ENCODE data around the gene STK11IP. TPM values are rescaled to one million over a fixed set of nuclear protein-coding genes. Genes with fewer than 3 reads are reported as not detected.

STK11IP gene, protein sequence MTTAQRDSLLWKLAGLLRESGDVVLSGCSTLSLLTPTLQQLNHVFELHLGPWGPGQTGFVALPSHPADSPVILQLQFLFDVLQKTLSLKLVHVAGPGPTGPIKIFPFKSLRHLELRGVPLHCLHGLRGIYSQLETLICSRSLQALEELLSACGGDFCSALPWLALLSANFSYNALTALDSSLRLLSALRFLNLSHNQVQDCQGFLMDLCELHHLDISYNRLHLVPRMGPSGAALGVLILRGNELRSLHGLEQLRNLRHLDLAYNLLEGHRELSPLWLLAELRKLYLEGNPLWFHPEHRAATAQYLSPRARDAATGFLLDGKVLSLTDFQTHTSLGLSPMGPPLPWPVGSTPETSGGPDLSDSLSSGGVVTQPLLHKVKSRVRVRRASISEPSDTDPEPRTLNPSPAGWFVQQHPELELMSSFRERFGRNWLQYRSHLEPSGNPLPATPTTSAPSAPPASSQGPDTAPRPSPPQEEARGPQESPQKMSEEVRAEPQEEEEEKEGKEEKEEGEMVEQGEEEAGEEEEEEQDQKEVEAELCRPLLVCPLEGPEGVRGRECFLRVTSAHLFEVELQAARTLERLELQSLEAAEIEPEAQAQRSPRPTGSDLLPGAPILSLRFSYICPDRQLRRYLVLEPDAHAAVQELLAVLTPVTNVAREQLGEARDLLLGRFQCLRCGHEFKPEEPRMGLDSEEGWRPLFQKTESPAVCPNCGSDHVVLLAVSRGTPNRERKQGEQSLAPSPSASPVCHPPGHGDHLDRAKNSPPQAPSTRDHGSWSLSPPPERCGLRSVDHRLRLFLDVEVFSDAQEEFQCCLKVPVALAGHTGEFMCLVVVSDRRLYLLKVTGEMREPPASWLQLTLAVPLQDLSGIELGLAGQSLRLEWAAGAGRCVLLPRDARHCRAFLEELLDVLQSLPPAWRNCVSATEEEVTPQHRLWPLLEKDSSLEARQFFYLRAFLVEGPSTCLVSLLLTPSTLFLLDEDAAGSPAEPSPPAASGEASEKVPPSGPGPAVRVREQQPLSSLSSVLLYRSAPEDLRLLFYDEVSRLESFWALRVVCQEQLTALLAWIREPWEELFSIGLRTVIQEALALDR
- 10.0 and 12.4 TPM in 2 replicates for total RNA-seq

DNA sequence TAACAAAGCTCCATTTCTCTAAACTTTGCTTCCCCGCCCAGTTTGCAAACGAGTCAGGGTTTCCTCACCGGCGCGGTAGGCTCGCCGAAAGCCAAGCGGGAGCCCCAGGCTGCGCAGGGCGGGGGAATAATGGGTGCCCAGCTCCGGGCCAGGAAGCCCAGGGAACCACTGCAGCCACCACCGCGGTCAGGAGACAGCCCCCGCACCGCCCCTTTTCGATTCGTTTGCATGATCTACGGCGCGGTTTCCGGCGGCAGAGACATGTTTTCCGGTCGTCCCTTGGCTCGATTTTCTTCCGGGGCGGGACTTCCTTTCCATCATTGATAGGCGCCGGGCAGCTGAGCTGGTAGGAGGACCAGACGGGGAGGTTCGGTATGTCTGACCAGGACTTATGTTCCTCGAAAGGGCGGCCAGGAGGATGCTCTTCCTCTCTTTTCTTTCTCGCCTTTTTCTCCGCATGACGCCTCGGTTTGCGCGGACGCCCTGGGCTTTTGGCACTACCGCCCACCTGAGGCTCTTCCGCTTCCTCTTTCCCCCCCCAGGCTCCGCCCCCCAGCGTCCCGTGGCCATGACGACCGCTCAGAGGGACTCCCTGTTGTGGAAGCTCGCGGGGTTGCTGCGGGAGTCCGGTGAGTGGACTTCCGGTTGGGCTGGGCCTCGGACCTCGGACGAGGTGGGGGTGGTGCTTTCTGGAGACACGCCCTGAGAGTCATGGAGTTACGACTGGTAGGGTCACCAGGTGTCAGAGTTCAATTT, at the start of gene STK11IP:
Gene STK11IP (plus strand): TSS at position 306 of the 756 bp plus-strand sequence. CDS start 263 bp downstream, at position 569.

GRCh38 chr2:219571311-219572236, 26.1 kb upstream of the STK11IP start, which contains the start of gene OBSL1:
Gene OBSL1, minus strand, starts transcription at chr2:219571539. Its CDS starts 307 bp downstream, at chr2:219571232.

DNA sequence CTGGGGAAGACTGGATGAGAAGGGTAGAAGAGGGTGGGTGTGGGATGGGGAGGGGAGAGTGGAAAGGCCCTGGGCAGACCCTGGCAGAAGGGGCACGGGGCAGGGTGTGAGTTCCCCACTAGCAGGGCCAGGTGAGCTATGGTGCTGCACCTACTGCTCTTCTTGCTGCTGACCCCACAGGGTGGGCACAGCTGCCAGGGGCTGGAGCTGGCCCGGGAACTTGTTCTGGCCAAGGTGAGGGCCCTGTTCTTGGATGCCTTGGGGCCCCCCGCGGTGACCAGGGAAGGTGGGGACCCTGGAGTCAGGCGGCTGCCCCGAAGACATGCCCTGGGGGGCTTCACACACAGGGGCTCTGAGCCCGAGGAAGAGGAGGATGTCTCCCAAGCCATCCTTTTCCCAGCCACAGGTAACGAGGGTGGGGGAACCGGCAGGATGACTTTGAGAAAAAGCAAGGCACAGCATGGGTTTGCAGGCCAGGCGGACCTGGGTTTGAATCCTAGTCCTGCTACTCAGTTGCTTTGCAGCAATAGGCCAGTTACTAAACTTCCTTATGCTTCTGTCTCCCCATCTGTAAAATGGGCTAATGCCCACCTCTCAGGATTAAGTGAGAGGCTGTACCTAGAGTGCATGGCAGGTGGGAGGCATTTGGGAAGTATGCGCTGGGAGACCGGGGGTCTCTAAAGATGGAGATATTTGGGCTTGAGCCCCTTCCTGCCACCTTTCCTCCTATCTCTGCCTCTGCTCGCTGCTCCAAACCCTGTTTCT, 25.2 kb upstream of the STK11IP start, which contains the start of gene INHA:
Gene INHA (plus strand): TSS at position 74 of the 765 bp plus-strand sequence. CDS start 65 bp downstream, at position 139.

GRCh38 chr2:219627103-219628100, 29.7 kb downstream of the STK11IP start, which contains the start of gene SLC4A3:
Gene SLC4A3, plus strand, starts transcription at chr2:219627630. Its CDS starts 363 bp downstream, at chr2:219627993.

Small RNA genes lying within 50 kb of the gene (small RNA-seq; reads per million reads assigned to genes)
- gene MIR3132 (not detected), gene RN7SKP213 (not detected)

Other genes with a start within 250 kb of the STK11IP start
- gene DNPEP, start 209.9 kb upstream of the STK11IP start, total RNA-seq = 57.2 and 60.8 TPM in 2 replicates
- under 0.01 TPM in 1 of 2 replicates, not detected in the other for gene DES, start 179.5 kb upstream of the STK11IP start, total RNA-seq
- under 0.01 and 1.4 TPM in 2 replicates for gene SPEG, start 163.0 kb upstream of the STK11IP start, total RNA-seq
- gene GMPPA, start 99.0 kb upstream of the STK11IP start, total RNA-seq = 33.9 and 40.2 TPM in 2 replicates
- not detected in 2 replicates for gene ASIC4, start 83.4 kb upstream of the STK11IP start, total RNA-seq
- 1.9 and 2.0 TPM in 2 replicates for gene CHPF, start 54.0 kb upstream of the STK11IP start, total RNA-seq
- gene TMEM198, start 53.8 kb upstream of the STK11IP start, total RNA-seq = not detected in 2 replicates
- 18.5 and 22.5 TPM in 2 replicates for gene OBSL1, start 26.3 kb upstream of the STK11IP start, total RNA-seq
- not detected in 2 replicates for gene INHA, start 25.5 kb upstream of the STK11IP start, total RNA-seq
- 0.10 and 0.33 TPM in 2 replicates for gene SLC4A3, start 29.8 kb downstream of the STK11IP start, total RNA-seq